OCI-LY3 (cell line): ENCODE data around the gene LAYN.
A peak's percentile ranks its signal among the peaks of the same experiment; 100 is the strongest.

ENCODE experiments used
- H2AFZ ChIP-seq: fragments of 200-600, 300-600 bp; shearing (Covaris generic); 2 replicates; pipeline ENCODE4 v1.6.0; 2014; ENCODE audit warnings: antibody characterized with exemption, low read depth, low read length
- H3K27ac ChIP-seq: fragments of 200-600, 300-600 bp; sonication (generic); 2 replicates; pipeline ENCODE4 v1.5.1; 2014; ENCODE audit warnings: mild to moderate bottlenecking, low read length, moderate library complexity, mixed read lengths
- H3K27me3 ChIP-seq: fragments of 200-600, 300-600 bp; sonication (generic); 2 replicates; pipeline ENCODE4 v1.6.1; 2014; ENCODE audit warnings: low read depth, low read length, mixed read lengths
- H3K36me3 ChIP-seq: fragments of 200-600, 300-600 bp; sonication (generic); replicated peaks from 2 replicates; pipeline ENCODE3; 2014; ENCODE audit warnings: low read depth, low read length, mixed read lengths
- H3K4me1 ChIP-seq: fragments of 300-600, 200-600 bp; sonication (generic); 2 replicates; pipeline ENCODE4 v1.6.1; 2014; ENCODE audit warnings: low read length, mixed read lengths
- H3K4me2 ChIP-seq: fragments of 200-600, 300-600 bp; sonication (generic); 2 replicates; pipeline ENCODE4 v1.6.1; 2014; ENCODE audit warnings: low read length, mixed read lengths
- H3K4me3 ChIP-seq: fragments of 300-600, 200-600 bp; sonication (generic); 2 replicates; pipeline ENCODE4 v1.5.1; 2014; ENCODE audit warnings: antibody characterized with exemption, mild to moderate bottlenecking, low read length, moderate library complexity
- H3K79me2 ChIP-seq: fragments of 300-600, 200-600 bp; shearing (Covaris generic); 2 replicates; pipeline ENCODE4 v1.6.1; 2014; ENCODE audit warnings: mild to moderate bottlenecking, low read length, mixed read lengths
- H3K9ac ChIP-seq: fragments of 300-600, 200-600 bp; shearing (Covaris generic); 2 replicates; pipeline ENCODE4 v1.6.0; 2014; ENCODE audit warnings: mild to moderate bottlenecking, low read length, moderate library complexity
- H3K9me3 ChIP-seq: fragments of 200-600, 300-600 bp; shearing (Covaris generic); 2 replicates; pipeline ENCODE4 v1.6.1; 2014; ENCODE audit warnings: low read length, mixed read lengths; ENCODE audit not compliant: insufficient read depth
- H4K20me1 ChIP-seq: fragments of 200-600, 300-600 bp; sonication (generic); 2 replicates; pipeline ENCODE4 v1.6.1; 2016; ENCODE audit warnings: low read length, mixed read lengths; ENCODE audit not compliant: insufficient read depth
- EZH2phosphoT487 ChIP-seq: fragments of 200-600 bp; shearing (Covaris generic); IDR thresholded peaks from 2 replicates; pipeline ENCODE4 v1.6.1; 2018; ENCODE audit warnings: antibody characterized with exemption, mixed run types, low read depth
- TF ChIP-seq, protein P1 (sequence below): fragments of 200-600, 300-600 bp; sonication (generic); IDR thresholded peaks from 2 replicates; pipeline ENCODE4 v1.5.1; 2014; ENCODE audit warnings: antibody characterized with exemption, low read length, low read depth

The LAYN gene

DNA sequence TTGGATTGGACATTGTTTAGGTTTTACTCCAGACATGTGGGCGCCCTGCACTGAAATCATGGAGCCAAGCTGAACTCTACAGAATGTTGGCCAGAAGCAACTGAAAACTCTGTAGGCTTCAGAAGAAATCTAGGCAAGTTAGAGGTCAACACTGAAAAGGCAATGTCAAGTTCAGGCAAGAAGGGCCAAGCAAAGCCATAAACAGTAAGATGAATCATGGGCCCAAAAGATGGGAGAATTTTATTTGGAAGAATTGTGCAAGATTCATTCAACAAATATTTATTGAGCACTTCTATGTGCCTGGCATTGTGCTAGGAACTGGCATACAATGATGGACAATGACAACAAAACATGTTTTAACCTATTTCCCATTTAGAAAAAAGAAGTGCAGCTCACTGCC is 15.1 kb upstream of the LAYN start:
- Histone ChIP-seq H3K9me3 (no peaks in the 10 kb centered on the region), H3K4me1 (peaks cover 28% of the 10 kb centered on the region), H3K4me3 (no peak overlapping the region), H4K20me1 (no peaks in the 10 kb centered on the region), H3K4me2 (no peak overlapping the region), H3K9ac (no peak overlapping the region), H2AFZ (no peak overlapping the region), H3K36me3 (no peaks in the 10 kb centered on the region), H3K27ac (no peak overlapping the region), H3K27me3 (no peaks in the 10 kb centered on the region), H3K79me2 (no peaks in the 10 kb centered on the region)
- TF ChIP-seq, protein P1, sequence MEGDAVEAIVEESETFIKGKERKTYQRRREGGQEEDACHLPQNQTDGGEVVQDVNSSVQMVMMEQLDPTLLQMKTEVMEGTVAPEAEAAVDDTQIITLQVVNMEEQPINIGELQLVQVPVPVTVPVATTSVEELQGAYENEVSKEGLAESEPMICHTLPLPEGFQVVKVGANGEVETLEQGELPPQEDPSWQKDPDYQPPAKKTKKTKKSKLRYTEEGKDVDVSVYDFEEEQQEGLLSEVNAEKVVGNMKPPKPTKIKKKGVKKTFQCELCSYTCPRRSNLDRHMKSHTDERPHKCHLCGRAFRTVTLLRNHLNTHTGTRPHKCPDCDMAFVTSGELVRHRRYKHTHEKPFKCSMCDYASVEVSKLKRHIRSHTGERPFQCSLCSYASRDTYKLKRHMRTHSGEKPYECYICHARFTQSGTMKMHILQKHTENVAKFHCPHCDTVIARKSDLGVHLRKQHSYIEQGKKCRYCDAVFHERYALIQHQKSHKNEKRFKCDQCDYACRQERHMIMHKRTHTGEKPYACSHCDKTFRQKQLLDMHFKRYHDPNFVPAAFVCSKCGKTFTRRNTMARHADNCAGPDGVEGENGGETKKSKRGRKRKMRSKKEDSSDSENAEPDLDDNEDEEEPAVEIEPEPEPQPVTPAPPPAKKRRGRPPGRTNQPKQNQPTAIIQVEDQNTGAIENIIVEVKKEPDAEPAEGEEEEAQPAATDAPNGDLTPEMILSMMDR = no peak

DNA sequence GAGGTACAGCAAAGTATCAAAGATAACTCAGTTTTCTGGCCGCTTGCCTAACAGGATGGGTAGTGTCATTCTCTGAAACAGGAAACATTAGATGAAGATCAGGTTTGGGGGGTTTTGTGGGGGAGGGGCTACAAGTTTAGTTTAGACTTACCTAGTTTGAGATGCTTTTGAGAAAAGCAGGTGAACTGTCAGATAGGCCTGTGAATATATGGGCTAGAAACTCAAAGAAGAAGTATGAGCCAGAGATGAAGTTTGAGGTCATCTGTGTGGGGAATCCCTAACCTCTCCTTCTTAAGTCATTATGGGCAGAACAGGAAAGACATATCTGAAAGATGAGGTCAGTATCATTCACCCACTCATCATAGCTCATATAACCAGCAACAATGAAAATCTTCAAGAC is 14.0 kb upstream of the LAYN start:
- Histone ChIP-seq H3K27me3 (no peaks in the 10 kb centered on the region), H3K4me3 (no peak overlapping the region), H3K9ac (no peak overlapping the region), H3K36me3 (no peaks in the 10 kb centered on the region), H3K79me2 (no peaks in the 10 kb centered on the region), H3K4me1 (peaks cover 38% of the 10 kb centered on the region), H3K27ac (no peak overlapping the region), H3K9me3 (no peaks in the 10 kb centered on the region), H2AFZ (no peak overlapping the region), H4K20me1 (no peaks in the 10 kb centered on the region), H3K4me2 (peak overlapping the region; percentile 22)
- no peak for TF ChIP-seq EZH2phosphoT487
- TF ChIP-seq, protein P1 = no peak

DNA sequence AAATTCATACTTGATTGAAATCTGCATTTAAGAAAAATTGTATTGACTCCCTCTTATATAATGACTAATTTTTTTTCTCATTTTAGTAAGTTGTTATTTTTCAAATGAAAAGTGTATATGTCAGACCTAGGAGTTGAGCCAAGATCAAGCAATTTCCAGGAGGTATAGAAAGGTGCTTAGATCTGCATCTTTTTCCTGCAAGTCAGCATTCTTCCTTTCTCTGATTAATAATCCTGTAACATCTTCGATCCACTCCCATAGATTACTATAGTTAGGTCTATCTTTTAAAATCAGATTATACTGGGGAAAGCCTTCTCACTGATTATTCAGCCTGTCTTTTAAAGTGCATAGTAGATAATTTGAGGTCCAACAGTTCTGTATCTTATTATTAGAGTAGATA is 13.2 kb upstream of the LAYN start:
- H3K4me2 ChIP-seq = no peak overlapping the region
- TF ChIP-seq, protein P1 = no peak
- TF ChIP-seq EZH2phosphoT487 = no peak
- H3K27ac ChIP-seq = no peak overlapping the region

DNA sequence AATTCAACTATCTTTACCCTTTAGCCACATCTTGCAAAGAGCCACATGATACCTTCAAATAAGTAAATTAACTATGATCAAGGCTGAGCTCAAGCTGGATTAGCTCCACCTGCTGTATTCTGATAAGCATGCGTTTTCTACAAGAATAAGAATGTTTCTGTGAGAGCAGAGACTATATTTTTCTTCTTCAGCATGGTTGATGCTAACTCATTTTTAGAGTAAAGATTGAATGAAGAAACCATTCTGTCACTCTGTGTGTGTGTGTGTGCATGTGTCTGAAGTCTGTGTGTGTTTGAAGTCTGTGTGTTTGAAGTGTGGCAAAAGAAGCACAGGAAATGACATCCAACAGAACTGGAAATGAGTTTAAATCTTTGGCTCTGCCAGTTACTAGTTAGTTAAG is 12.0 kb upstream of the LAYN start:
- Histone ChIP-seq H4K20me1 (no peaks in the 10 kb centered on the region), H3K4me1 (peaks cover 54% of the 10 kb centered on the region), H3K4me2 (no peak overlapping the region), H3K36me3 (no peaks in the 10 kb centered on the region), H3K27ac (no peak overlapping the region), H3K9ac (no peak overlapping the region), H2AFZ (0 out of 2 replicates have a peak overlapping the region, but pooled peaks have one; percentile 44), H3K9me3 (no peaks in the 10 kb centered on the region), H3K79me2 (no peaks in the 10 kb centered on the region), H3K4me3 (no peak overlapping the region), H3K27me3 (no peaks in the 10 kb centered on the region)
- no peak for TF ChIP-seq EZH2phosphoT487
- TF ChIP-seq, protein P1 = peak; percentile 38; the same call in 1 of the 2 replicates

More for the DNA sequence above, 13.2 kb upstream of the LAYN start:
- Histone ChIP-seq H4K20me1 (no peaks in the 10 kb centered on the region), H3K27me3 (no peaks in the 10 kb centered on the region), H3K79me2 (no peaks in the 10 kb centered on the region), H3K4me1 (peaks cover 44% of the 10 kb centered on the region), H3K36me3 (no peaks in the 10 kb centered on the region), H3K4me3 (no peak overlapping the region), H2AFZ (no peak overlapping the region), H3K9ac (no peak overlapping the region), H3K9me3 (no peaks in the 10 kb centered on the region)
